CD4-positive, alpha-beta T cell treated with Interferon alpha-2 for 1 hour (primary cell): Measurements from ENCODE around the gene MC1R.
A peak's percentile ranks its signal among the peaks of the same experiment; 100 is the strongest.
"Not testable (repeated sequence)": the region's sequence is repeated elsewhere in the genome, so short reads cannot be mapped to it uniquely, and the experiment has no call there.

ENCODE experiments used
- DNase-seq, 2 donors: peaks; one replicate each; pipeline ENCODE4 v3.0.0-alpha.2; 2020 to 2022

Gene MC1R

DNA sequence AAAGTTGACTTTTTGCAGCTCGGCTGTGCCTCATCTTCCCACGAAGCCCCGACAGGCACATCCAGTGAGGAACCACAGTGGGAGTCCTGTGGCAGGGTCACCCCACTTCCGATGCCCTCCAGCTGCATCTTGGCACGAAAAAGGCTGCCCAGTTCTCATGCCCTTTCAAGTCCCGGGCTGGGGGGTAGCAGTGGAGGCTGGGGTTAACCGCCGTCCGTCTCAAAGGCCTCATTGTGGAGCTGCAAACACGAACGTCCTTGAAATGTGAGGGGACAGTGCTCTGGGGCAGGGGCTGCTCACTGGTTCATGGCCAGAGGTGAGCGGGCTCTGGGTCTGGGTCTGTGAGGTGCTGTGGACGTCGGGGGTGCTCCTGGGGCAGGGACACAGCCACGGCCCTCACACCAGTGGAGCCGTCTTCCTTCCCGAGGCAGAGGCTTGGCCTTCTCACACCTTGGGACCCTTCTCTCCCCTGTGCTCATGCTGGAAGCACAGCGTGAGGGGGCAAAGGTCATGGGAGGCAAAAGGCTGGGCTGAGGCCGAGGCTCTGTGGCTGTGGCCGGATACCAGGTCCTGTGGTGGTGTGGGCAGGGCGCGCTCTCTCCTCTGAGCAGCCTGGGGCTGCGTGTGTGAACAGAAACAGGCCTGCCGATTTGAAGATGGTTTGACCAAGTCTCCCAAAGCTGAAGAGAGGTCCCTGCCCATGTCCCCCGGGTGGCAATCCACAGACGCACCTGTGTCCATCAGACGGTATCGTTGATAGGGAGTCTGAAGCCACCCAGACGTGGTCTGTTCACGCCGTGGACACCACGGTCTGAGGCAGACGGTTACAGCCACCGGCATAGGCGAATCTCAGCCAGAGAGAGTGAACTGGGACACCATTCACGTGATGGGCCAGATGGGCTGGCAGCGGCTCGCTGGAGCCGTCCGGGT, 3.1 kb upstream of the MC1R start:
- no peak for DNase-seq

DNA sequence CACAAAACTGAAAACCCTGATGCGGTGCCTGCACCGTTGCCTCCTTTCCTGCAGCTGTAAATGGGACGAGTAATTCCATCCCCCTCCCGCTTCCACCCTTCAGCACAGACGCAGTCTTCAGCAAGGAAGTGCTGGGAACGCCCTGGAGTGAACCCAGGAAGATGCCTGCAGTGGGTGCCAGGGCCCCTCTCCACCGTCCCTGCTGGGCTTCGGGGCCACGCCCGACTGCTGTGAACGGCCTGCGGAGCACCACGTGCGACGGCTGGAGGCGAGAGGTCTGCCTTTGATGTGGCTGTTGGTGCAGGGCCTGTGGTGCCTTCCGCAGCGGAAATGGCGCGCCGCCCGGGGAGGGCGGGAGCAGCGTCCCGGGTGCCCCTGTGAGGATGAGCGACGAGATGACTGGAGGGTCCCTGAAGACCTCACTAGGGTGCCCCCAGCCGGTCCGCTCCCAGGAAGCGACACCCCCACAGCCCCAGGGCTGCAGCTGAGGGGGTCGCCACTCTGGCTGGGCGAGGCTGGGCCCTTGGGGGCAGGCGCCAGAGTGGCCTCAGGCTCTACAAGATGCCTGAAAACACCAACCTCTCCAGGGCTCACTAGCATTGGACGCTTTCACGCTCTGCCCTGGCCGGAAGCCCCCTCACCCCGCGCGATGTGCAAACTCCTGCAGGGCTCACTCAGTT, 749 bp upstream of the MC1R start:
- peak; percentile 75 to 83 for DNase-seq

DNA sequence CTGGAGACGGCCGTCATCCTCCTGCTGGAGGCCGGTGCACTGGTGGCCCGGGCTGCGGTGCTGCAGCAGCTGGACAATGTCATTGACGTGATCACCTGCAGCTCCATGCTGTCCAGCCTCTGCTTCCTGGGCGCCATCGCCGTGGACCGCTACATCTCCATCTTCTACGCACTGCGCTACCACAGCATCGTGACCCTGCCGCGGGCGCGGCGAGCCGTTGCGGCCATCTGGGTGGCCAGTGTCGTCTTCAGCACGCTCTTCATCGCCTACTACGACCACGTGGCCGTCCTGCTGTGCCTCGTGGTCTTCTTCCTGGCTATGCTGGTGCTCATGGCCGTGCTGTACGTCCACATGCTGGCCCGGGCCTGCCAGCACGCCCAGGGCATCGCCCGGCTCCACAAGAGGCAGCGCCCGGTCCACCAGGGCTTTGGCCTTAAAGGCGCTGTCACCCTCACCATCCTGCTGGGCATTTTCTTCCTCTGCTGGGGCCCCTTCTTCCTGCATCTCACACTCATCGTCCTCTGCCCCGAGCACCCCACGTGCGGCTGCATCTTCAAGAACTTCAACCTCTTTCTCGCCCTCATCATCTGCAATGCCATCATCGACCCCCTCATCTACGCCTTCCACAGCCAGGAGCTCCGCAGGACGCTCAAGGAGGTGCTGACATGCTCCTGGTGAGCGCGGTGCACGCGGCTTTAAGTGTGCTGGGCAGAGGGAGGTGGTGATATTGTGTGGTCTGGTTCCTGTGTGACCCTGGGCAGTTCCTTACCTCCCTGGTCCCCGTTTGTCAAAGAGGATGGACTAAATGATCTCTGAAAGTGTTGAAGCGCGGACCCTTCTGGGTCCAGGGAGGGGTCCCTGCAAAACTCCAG, 1.1 kb downstream of the MC1R start:
- DNase-seq: no peak

DNA sequence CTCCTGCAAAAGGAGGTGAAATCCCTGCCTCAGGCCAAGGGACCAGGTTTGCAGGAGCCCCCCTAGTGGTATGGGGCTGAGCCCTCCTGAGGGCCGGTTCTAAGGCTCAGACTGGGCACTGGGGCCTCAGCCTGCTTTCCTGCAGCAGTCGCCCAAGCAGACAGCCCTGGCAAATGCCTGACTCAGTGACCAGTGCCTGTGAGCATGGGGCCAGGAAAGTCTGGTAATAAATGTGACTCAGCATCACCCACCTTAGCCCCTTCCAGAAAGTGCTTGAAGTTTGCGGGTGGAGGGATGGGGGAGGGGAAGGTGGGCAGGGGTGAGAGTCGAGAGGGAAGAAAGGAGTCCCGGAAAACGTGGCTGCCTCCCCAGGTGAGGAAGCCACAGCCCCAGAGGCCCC, 2.1 kb downstream of the MC1R start:
- DNase-seq: no peak

DNA sequence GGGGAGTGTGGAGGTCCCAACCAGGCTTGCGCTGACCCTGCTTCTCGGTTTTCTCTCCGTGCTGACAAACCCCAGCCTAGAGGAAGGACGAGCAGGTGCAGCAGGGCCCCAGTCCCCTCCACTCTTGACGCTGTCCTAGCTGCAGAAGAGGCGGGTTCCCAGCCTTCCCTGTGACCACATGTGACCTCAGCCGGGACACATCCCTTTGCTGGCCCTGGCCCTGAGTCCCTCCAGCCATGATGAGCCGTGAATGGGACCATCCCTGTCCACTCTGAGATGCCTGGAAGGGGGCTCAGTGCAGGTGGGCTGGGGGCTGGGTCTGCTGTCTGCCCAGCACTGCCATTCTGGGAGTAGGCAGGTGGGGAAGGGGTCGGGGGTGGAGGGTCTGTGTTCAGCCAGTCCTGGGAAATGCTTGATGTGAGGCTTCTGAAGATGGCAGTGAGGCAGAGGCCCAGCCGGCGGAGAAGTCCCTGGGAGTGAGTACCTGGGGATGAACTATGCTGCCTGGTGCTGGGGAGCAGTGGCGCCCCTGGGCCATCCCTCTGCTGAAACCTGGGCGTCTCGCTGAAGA, 2.6 kb downstream of the MC1R start:
- no peak for DNase-seq

DNA sequence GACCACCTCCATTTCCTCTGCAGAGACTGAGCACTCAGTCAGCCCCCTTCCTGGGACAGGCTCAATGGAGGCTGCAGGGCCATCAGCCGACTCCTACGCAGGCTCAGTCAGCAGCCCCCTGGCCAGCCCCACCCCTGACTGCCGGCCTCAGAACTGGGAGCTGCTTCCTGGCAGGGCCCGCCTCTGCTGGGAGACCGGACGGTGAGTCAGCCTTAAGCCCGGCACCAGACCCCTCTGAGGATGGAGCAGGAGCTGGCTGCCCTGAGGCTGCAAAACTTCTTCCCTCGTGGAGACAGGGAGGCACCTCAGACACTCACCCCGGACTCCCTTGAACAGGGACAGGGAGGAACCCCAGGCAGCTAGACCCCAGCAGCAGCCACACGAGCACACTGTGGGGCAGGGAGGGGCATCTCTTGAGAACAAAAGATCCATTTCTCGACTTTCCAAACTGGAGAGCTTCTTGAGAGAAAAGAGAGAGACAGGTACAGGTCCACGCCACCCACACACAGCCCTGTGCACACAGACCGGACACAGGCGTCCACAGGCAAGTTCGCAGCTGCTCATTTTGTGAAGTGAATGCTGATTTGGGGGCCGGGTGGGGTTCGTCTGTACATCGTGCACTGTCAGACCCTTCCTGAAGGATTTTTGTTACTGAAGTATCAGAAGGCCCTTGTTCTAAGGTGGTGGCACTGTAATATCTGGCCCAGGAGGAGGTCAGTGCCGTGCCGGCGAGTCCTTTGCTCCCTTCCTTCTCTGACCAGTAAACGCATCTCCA, 3.2 kb downstream of the MC1R start:
- peak in 1 of 2 donors; percentile 18 for DNase-seq

DNA sequence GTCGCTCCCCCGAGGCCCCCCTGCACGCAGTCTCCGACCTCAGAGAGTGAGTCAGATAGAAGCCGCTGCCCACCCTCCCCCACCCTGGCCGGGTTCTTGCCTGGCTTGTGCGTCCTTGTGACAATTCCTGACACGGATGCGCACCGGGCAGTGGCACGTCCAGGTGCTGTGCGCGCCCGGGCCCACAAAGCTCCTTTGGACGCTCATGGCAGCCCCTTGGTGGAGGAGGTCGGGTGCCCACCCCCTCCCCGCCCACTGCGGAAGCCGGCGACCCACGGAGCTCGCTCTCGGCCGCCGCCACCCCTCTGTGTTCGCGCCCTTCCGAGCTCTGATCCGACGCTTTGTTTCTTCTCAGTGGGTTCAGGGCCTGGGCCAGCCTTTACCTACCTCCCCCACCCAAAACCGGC, 3.8 kb downstream of the MC1R start:
- DNase-seq: peak in 1 of 2 donors; percentile 20

DNA sequence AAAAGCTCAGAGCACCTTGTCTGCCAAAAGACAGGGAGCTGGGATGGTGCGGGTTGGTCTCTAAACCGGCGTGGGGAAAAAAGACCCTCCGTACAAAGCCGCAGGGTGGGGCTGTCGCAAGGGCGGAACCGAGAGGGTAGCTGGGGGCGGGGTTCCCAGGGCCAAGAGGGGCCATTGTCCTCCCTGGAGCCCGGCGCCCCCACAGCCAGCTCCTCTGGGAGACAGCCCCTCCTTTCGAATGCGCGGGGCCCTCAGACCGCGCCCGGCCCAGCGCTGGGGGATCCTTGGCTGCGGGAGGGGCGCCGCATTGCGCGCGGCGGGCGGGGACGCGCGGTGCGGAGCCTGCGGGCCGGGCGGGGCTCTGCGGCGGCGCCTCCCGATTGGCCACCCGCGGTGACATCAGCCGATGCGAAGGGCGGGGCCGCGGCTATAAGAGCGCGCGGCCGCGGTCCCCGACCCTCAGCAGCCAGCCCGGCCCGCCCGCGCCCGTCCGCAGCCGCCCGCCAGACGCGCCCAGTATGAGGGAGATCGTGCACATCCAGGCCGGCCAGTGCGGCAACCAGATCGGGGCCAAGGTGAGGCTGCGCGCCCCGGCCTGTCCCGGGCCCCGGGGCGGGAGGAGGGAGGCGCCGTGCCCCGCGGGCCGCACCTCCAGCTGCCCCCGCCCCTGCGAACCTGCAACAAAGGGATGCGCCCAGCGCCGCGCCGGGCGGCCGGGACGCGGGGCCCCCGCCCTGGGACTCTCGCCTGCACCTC, 4.4 kb downstream of the MC1R start, which contains the start of gene TUBB3:
Gene TUBB3 (plus strand): TSS at position 459 of the 756 bp plus-strand sequence. CDS start 60 bp downstream, at position 519.
- DNase-seq: peak; percentile 23 to 43

DNA sequence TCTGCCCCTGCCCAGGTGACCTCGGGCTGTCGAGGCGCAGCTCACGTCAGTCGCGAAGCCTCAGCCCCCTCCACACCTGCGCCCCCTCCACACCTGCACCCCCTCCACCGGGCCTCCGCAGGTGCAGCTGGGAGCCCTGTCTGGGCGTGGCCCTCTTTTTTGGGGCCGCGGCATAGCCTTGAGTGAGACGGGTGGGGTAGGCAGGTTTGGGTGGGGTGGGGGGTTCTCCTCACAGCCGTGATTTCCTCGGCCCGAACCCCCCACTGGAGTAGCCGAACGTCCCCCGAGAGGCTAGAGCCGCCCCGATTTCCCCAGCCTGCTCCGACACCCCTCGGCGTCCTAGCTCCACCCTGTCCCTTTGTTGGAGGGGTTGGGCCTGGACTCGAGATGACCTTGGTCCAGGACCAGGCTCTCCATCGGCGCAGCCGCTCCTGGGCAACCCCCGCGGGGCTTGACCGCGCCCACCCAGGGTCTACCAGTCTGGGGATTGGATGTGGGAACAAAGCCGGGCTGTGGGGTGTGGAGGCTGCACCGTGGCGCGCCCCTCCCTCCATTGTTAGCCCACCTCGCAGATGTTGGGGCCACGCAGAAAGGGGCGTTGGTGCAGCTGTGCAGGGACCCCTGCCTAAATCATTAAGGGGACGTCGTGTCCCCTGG, 5.1 kb downstream of the MC1R start:
- no peak for DNase-seq

DNA sequence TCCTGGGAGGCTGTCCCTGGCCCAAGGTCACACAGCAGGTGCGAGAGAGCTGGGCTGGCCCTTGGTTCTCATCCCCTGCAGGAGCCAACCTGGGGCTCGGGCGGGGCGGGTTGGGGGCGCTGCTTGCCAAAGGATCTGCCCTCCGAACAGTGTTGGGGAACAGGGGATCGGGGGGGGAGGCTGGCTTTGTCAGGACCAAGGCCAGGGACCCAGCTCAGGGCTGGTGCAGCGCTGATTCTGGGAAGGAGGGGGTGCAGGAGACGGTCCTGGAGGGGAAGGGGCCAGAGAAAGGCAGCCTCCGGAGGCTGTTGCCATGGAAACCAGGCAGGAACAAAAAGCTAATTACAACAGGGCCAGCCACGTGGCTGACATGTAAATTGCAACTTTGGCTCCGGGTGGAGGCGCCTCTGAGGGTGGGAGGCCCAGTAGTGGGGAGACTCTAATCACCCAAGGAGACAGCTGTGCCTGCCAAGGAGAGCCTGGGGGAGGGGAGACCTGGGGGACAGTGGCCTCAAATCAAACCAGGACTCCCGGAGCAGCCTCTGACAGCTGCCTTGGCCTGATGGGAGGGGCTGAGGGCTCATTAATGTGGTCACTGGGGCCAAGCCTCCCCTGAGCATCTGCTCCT, 5.7 kb downstream of the MC1R start:
- peak; percentile 27 to 50 for DNase-seq

DNA sequence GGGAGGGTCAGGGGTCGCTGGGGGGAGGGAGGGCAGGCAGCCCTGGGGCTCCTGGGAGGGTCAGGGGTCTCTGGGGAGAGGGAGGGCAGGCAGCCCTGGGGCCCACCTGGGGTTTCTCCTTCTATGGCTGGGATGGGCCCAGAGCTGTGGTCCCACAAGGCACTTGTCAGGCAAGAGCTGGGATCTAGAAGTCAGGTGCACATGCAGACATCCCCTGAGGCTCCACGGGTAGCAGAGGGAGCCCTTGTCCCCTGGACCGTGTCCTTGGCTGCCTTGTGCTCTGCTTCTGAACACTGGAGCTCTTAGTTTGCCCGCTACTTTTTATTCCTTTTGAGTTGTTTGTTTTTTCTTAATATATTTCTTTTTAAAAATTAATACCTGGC, 6.3 kb downstream of the MC1R start:
- DNase-seq: no peak

DNA sequence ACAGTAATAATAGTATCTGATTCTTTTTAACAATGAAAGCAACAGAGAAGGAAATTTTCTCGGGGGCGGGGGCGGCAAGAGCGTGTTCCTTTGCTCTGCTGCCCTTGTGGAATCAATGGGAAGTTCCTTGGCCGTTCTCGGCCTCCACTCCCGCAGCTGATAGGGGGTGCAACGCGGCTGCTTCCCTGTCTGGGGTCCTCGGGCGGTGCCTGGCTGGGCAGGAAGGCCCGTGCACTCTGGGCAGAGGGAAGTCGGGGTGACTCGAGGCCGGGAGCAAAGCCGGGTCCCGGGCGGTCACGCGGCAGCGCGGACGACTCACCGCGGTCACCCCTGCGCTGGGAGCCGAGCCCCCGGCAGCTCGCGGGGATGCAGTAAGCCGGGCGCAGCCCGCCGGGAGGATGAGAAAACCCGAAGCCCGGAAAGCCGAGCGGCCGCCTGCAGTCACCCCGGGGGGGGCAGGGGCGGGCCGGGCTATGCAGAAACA, 7.0 kb downstream of the MC1R start:
- DNase-seq: no peak

DNA sequence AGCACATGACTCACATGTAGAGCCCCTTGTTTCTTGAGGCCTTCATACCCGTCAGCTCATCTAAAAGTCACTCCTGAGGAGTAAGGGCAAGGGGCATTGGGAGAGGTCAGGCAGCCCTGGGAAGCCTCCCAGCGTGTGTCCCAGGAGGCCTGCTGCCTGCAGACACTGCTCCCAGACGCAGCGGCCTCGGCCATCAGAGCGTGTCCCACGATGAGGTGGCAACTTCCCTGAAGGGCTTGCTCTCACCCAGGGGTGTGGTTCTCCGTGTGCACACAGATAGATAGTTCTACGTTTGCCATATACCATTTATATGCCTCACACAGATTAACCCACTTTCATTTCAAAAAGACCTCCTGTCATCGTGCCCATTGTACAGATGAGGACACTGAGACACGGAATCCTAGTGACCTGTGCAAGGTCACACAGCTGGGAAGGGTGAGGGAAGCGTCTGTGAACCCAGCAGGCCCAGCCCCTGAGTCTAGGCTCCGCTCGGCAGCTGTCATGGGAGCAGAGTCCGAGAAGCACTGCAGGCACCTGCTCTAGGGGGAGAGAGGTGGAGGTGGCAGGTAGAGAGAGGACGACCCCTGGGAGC, 12.7 kb downstream of the MC1R start:
- no peak for DNase-seq

DNA sequence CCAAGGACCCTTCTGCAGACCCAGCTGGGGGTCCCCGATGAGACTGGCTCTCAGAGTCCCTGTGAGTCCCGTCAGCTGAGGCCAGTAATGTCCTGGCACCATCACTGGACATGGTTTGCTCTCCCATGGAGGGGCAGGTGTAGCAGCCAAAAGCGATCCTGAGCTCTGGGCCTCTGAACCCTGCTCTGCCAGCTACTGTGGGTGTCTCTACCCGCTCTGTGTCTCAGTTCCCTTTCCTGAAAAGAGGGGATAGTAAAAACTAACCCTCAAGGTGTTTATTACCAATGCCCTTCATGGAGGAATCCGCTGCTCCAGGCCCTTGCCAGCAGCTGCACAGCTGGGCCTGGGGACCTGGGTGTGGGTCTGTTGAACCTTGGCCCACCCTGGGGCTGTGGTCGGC, 13.3 kb downstream of the MC1R start:
- no peak for DNase-seq

DNA sequence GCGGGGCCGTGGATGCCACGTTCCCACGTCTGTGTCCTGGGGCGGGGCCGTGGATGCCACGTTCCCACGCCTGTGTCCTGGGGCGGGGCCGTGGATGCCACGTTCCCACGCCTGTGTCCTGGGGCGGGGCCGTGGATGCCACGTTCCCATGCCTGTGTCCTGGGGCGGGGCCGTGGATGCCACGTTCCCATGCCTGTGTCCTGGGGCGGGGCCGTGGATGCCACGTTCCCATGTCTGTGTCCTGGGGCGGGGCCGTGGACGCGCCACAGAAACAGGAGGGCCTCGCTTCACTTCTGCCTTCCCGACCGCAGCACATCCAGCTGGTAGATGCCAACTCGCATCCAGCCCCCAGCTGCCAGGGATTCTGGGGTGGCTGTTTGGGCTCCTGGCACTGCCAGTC, 15.4 kb downstream of the MC1R start:
- DNase-seq: not testable (repeated sequence)

DNA sequence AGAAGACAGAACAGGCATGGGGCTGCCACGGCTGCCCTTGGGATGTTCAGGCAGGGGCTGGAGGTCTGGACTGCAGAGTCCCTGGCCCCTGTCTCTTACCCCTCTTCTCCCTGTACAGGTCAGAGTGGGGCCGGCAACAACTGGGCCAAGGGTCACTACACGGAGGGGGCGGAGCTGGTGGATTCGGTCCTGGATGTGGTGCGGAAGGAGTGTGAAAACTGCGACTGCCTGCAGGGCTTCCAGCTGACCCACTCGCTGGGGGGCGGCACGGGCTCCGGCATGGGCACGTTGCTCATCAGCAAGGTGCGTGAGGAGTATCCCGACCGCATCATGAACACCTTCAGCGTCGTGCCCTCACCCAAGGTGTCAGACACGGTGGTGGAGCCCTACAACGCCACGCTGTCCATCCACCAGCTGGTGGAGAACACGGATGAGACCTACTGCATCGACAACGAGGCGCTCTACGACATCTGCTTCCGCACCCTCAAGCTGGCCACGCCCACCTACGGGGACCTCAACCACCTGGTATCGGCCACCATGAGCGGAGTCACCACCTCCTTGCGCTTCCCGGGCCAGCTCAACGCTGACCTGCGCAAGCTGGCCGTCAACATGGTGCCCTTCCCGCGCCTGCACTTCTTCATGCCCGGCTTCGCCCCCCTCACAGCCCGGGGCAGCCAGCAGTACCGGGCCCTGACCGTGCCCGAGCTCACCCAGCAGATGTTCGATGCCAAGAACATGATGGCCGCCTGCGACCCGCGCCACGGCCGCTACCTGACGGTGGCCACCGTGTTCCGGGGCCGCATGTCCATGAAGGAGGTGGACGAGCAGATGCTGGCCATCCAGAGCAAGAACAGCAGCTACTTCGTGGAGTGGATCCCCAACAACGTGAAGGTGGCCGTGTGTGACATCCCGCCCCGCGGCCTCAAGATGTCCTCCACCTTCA, 16.2 kb downstream of the MC1R start:
- DNase-seq: no peak

DNA sequence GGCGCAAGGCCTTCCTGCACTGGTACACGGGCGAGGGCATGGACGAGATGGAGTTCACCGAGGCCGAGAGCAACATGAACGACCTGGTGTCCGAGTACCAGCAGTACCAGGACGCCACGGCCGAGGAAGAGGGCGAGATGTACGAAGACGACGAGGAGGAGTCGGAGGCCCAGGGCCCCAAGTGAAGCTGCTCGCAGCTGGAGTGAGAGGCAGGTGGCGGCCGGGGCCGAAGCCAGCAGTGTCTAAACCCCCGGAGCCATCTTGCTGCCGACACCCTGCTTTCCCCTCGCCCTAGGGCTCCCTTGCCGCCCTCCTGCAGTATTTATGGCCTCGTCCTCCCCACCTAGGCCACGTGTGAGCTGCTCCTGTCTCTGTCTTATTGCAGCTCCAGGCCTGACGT, 17.0 kb downstream of the MC1R start:
- DNase-seq: not testable (repeated sequence)

DNA sequence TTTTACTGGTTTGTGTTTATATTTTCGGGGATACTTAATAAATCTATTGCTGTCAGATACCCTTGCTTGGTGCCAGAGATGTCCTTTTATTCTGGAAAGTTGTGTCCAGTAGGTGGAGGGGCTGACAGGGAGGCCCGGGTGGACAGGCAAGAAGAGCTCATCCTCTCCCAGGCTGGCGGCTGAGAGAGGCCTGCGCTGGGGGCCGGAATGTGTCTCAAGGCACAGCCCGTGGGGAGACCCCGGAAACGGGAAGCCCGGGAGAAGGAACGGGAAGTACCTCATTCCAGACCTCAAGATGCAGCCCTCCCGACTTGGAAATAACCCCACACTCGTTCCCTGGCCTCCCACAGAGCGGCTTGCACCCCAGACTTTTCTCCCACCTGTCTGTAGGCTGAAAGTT, 17.4 kb downstream of the MC1R start:
- DNase-seq: no peak
